HG03135 (cell line): ENCODE measurements around the gene AKAIN1.

Experiments used
- ATAC-seq: cut with Tn5 transposase; IDR thresholded peaks from one replicate; pipeline ENCODE4 v1.9.1; 2021; ENCODE audit warnings: mild to moderate bottlenecking, moderate library complexity; ENCODE audit not compliant: unreplicated experiment

Gene AKAIN1

DNA sequence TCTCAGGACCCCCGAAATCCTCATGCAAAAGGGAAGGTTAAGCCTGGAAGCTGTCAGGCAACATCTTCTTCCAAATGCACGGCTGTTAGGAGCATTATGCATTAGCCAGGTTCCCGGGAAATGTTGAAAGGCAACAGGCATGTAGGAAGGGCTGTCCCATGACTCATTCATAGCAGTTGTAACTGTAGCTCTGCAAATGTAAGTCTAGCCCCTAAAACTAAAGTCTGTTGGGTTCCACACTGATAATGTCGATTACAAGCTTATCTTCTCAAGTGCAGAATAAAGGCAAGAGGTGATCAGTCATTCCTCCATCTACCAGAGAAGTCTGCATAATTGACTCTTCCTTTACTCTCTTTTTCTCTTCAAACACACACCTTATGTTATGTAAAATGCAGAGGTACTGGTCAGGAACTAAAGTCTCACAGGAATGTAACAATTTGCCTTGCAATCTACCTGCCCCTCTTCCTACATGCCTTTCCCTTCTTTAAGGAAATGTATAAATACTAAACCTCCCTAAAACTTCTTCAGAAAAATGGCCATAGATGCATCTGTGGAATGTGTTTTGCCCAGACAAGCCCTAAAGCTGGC is 99.8 kb downstream of the AKAIN1 start:
- no peak for ATAC-seq

DNA sequence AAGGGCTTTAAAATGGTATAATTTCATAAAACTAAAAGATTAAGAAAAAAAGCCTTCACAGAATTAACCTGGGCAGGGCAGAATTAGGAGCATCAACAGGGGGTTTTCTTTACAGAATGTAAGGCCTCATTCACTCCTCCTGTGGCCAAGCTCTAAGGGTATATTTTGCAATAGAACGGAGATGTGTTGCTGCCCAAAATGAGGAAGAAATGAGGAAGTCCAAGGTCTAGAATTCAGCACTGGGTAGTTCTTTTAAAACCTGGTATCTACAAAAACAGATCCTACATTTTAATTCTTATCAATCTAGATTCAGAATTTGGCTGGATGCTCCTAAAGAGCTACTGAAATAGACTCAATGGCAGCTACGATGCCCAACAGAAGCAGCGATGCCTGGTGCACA is 101.8 kb downstream of the AKAIN1 start:
- no peak for ATAC-seq

DNA sequence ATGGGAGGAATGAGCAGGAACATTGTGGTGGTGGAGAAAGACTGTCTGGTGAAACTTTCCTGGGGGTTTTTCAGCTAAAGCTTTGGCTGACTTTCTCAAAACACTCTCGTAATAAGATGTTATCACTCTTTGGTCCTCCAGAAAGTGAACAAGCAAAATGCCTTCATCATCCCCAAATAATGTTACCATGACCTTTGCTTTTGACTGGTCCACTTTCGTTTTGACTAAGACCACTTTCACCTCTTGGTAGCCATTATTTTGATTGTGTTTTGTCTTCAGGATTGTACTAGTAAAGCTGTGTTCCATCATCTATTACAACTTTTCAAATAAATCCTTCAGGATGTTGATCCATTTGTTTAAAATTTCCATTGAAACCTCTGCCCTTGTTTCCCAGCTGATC is 103.2 kb downstream of the AKAIN1 start:
- no peak for ATAC-seq
